Fibroblast of skin of back (primary cell): ENCODE results near the gene ZNF343.
"Not testable (repeated sequence)": the region's sequence is repeated elsewhere in the genome, so short reads cannot be mapped to it uniquely, and the experiment has no call there.

Experiments used
- DNase-seq: peaks from one replicate; pipeline ENCODE4 v3.0.0-alpha.2; 2013

The ZNF343 gene

DNA sequence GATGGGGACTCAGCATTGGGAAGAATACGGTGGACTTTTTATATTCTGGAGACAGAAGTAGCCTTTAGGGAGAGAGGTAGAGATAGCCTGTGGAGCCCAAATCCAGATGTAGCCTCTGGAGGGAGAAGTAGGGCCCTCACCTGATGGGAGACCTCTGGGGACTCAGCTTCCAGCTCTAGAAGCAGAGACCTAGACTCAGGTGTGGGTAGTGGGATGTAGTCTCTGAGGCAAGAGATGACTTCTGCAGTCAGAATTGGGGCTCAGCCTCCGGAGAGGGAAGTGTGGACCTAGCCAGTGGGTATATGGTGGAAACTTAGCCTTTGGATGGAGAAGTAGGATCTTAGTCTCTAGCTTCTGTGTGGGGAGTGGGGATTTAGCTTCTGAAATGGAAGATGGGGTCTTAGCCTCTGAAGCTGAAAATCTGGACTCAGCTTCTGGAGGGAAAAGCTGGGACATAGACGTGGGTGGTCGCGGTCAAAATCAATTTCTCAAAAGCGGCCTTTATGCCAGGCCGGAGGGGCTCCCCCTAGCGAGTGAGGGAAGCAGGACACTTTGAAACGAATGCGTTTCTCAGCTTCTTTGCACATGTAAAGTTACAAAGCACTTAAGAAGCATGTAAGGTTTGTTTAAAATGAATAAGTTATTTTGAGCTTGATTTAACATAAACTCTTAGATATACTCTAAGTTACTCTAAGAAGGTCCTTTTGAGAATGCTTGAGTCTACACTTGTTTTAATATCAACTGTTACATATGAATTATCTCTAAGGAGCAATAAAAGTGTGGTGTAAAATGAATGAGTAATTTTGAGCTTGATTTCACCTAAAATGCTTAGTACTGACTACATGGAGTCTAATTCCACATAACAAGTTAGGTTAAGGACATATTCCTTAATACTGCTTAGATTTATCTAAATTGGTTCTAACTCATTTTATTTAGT lies 12.9 kb upstream of the ZNF343 start:
- peak; percentile 35 for DNase-seq

DNA sequence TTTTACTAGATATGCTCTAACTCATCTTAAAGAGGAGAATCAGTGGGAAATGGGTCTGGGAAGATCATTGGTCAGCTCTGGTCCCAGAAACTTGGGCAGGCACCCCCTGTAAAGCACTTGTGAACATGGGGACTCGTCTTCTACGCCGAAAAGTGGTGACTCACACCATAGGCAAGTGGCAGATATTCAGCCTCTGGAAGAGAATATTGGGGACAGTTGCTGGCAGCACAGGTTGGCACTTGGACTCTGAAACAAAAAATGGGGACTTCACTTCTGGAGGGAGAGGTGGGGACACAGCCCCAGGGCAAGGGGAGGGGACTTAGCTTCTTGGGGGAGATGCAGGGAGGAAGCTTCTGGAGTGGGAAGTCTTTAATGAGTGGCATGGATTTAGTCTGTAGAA lies 11.9 kb upstream of the ZNF343 start:
- no peak for DNase-seq

- peak; percentile 68 for DNase-seq
Measured at GRCh38 chr20:2519115-2519809, 10.5 kb upstream of the ZNF343 start.

DNA sequence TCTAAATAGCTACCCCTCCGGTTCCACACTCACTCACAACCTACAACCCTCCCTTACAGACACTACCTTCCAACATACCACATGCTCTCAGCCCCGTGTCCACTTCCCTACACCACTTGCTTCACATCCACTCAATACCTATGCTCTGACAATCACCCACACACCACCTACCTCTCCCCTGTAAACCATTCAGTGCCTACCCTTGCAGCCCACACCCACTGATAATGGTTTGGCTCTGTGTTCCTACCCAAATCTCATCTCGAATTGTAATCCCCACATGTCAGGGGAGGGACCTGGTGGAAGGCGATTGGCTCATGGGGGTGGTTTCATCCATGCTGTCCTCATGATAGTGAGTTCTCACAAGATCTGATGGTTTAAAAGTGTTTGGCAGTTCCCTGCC lies 9.8 kb upstream of the ZNF343 start:
- DNase-seq = no peak

DNA sequence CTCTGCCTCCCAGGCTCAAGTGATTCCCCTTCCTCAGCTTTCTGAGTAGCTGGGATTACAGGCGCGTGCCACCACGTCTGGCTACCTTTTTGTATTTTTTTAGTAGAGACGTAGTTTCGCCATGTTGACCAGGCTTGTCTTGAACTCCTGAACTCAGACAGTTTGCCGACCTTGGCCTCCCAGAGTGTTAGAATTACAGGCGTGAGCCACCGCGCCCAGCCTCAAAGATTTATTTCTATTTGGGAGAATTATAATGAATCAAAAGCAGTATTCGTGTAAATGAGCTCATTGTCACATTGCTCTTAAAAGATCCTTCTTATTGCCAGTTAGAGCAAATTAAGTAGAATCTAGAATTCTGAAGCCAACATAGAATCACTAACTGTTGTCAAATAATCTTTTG lies 9.4 kb upstream of the ZNF343 start:
- no peak for DNase-seq

DNA sequence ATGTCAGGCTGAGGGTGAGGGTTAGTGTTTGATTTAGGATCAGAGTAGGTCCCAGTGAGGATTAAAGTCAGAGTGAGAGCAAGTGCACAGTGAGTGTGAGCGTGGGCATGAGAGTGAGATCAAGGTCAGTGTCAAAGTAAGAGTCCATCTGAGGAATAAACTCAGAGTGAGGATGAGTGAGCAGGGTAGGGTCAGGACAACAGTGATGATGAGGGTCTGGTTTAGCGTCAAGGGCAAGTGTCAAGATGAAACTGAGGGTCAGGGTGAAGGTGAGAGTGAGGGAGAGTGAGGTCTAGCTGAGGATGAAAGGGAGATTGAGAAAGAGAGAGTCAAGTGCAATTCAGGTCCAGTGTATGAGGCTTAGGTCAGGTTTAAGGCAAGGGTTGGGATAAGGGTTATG lies 7.7 kb upstream of the ZNF343 start:
- DNase-seq = no peak

DNA sequence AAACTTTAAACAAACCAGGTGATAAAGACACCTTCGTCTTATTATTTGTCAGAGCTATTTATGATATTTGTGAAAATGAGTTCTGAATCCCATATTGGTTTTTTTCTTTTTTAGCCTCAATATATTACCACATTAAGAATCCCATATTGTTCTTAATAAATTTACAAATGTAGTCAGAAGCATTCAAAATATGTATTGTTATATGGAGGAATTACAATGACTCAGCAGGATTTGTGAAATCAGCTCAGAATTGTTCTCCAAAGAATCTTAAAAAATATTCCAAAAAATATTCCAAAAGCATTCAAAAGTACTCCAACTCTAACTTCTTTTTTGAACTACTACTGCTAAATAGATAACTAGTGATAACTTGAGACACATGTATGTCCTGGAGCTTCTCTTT lies 6.5 kb upstream of the ZNF343 start:
- peak; percentile 24 for DNase-seq

DNA sequence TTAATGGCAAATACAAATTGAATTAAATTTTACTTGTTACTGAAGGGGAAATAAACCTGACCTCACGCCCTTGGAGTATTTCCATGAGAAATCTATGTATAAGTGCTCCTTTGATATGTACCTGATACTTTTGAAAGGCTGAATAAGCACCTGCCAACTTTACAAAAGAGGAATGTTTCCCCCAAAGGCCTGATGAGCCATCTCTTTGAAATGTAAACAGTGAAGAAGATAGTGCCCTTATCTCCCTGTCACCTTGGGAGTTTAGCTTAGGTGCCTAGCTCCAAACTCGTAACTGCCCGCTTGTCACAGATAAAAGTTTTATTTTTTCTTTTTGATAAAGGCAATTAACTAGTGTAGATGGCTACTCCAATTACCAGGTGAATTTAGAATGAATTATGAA lies 1.1 kb upstream of the ZNF343 start:
- no peak for DNase-seq

DNA sequence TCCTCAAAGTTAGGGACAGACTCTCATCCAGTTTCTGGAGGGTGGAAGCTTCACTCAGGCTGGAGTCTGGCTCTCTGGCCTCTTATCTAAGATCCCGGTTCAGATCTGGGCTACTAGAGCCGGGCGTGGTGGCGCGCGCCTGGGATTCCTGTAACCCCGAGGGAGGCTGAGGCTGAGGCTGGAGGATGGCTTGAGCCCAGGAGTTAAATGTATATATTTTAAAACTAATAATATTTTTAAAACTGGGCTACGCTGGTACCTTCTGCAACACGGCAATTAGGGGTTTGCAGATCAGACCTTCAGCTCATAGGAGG lies 710 bp upstream of the ZNF343 start:
- DNase-seq = peak; percentile 46

DNA sequence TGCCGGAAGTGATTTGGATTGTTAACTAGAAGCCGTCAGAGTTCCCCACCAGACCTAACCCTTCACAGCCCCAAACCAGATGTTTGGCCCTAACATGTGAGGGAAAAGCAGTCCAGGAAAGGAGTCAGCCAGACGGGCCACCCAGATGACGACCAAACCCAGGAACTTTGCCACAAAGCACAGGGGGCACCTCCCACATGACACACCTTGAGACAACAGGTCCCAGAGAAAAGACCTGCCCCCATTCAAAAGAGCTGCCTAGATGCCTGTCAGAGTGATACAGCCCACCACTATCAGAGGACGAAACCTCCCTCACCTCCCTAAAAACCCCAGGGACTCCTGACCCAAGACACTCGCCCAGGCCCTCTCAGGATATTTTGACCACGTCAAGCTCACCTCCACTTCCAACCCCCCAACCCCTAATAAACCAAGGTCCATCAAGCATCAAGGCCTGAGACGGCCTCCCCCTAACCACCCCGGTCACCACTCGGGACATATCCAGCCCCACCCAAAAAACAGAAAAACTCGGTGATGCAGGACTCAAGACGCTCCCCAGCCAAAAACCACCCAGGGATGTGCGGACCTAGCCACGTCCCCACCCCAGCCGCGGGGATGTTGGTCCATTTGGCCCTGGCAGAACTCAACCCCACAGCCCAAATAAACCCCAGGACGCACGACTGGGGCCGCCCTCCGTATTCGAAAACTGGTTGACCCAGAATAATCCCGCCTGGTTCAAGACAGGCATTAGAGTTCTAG lies 662 bp downstream of the ZNF343 start:
- DNase-seq = peak; percentile 32

GRCh38 chr20:2507464-2507863 lies 1.3 kb downstream of the ZNF343 start:
- peak; percentile 31 for DNase-seq

DNA sequence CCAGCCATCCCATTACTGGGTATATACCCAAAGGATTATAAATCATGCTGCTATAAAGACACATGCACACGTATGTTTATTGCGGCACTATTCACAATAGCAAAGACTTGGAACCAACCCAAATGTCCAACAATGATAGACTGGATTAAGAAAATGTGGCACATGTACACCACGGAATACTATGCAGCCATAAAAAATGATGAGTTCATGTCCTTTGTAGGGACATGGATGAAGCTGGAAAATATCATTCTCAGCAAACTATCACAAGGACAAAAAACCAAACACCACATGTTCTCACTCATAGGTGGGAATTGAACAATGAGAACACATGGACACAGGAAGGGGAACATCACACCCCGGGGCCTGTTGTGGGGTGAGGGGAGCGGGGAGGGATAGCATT lies 2.3 kb downstream of the ZNF343 start:
- not testable (repeated sequence) for DNase-seq

GRCh38 chr20:2504803-2505202 lies 3.9 kb downstream of the ZNF343 start:
- DNase-seq = not testable (repeated sequence)

- not testable (repeated sequence) for DNase-seq
Measured at GRCh38 chr20:2502808-2503384, 5.8 kb downstream of the ZNF343 start.

DNA sequence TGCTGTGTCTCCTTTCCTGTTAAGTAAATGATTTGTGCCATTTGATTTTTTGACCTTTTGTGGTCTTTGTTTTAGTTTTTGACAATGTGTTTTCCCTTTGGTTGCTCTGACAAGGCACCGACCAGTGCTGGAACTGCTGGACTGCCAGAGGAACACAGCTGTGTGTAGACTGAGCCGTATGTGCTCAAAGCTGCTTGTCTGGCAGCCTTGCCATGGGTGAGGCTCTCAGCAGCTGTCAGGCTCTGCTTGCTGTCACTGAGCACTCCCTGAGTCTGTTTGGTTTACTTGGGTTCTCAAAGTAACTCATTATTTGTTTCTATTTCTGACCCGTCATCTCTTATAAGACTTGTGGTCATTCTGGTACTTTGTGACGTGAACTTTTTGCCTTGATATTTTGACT lies 23.1 kb downstream of the ZNF343 start:
- DNase-seq = no peak

DNA sequence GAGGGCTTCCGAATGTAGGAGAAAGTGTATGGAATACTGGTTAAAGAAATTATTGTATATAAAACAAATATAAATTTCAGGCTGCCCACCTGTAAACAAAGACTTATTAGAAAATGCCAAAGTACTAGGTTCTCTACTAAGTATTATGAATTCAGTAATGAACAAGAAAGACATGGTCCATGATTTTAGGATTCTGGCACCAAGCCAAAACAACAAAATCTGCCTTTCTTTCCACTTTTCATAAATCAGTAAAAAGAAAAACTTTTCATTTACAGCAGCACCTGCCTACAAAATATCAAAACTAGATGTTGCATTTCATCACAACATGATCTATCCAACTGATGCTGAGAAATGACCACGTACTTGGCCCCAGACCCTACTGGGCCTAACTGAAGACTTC lies 23.6 kb downstream of the ZNF343 start:
- DNase-seq = no peak

- DNase-seq = no peak
Measured at GRCh38 chr20:2483504-2483903, 25.2 kb downstream of the ZNF343 start.

DNA sequence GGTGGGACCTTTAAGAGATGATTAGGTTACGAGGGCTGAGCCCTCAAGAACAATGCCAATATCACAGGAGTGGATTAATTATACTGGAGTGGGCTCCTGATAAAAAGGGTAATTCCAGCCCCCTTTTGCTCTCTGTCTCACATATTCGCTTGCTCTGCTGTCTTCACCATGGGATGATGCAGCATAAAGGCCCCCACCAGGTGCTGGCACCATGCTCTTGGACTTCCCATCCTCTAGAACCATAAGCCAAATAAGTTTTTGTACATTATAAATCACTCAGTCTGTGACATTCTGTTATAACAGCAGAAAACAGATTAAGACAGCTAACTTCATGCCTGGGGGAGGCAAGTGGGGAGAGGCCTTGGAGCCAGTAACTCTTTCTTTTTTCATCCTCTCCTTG lies 28.3 kb downstream of the ZNF343 start:
- no peak for DNase-seq

GRCh38 chr20:2476742-2477615 lies 31.7 kb downstream of the ZNF343 start:
- DNase-seq = no peak

GRCh38 chr20:2475850-2476741 lies 32.6 kb downstream of the ZNF343 start:
- DNase-seq = no peak

DNA sequence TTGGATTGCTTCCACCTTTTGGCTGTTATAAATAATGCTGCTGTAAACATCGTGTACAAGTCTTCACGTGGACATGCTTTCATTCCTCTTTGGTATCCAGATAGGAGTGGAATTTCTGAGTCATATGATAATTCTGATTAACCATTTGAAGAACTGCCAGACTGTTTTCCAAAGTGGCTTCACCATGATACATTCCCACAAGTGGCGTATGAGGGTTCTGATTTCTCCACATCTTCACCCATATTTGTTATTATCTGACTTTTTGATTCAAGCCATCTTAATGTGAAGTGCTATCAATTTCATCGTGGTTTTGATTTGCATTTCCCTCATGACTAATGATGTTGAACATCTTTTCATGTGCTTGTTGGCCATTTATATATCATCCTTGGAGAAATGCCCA lies 35.2 kb downstream of the ZNF343 start:
- peak; percentile 47 for DNase-seq
